Measurements from ENCODE around the gene ZCWPW2.

ZCWPW2 gene

GRCh38 chr3:28335246-28335645, 13.3 kb upstream of the ZCWPW2 start:
- Mint-ChIP-seq H3K27ac (no peak overlapping the region), H3K27me3 (no peaks in the 10 kb centered on the region), H3K4me3 (no peak overlapping the region), H3K36me3 (ENCODE audit: low read depth) (peaks cover 41% of the 10 kb centered on the region), H3K4me1 (ENCODE audit: low read depth) (no peaks in the 10 kb centered on the region), H3K9me3 (no peaks in the 10 kb centered on the region)
- intact Hi-C loops (cut with micrococcal nuclease) = no loop called here

DNA sequence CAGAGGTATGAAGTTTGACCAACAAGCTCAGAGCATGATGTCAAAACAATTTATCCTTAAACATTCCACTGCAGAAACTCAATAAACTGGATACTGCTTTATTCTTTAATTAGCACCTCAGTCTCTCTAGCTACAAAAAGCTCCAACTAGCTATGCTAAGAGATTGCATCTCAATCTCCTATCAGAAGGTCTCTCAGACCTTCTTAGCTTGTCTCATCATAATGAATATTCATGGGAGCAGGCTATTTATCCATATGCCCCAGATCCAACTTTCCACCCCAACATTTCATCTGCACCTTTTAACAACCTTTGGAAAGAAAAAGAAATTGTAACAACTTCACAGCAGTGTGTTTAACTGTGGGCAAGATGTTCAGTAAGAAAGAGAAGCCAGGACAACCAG, 11.3 kb upstream of the ZCWPW2 start:
- peaks cover 6% of the 10 kb centered on the region for H3K4me1 Mint-ChIP-seq (ENCODE audit: low read depth)
- intact Hi-C loops (cut with micrococcal nuclease) = no loop called here
- no peaks in the 10 kb centered on the region for H3K27me3 Mint-ChIP-seq
- peaks cover 32% of the 10 kb centered on the region for H3K36me3 Mint-ChIP-seq (ENCODE audit: low read depth)
- H3K27ac Mint-ChIP-seq = no peak overlapping the region
- H3K4me3 Mint-ChIP-seq = no peak overlapping the region
- no peaks in the 10 kb centered on the region for H3K9me3 Mint-ChIP-seq

GRCh38 chr3:28343144-28343543, 5.4 kb upstream of the ZCWPW2 start:
- intact Hi-C loops (cut with micrococcal nuclease) = no loop called here
- Mint-ChIP-seq H3K9me3 (no peaks in the 10 kb centered on the region), H3K4me1 (ENCODE audit: low read depth) (peaks cover 45% of the 10 kb centered on the region), H3K36me3 (ENCODE audit: low read depth) (peaks cover 14% of the 10 kb centered on the region), H3K4me3 (no peak overlapping the region), H3K27ac (no peak overlapping the region), H3K27me3 (no peaks in the 10 kb centered on the region)

- Mint-ChIP-seq H3K4me3 (no peak overlapping the region), H3K9me3 (no peaks in the 10 kb centered on the region), H3K27me3 (no peaks in the 10 kb centered on the region), H3K36me3 (ENCODE audit: low read depth) (peaks cover 22% of the 10 kb centered on the region), H3K4me1 (ENCODE audit: low read depth) (peaks cover 53% of the 10 kb centered on the region), H3K27ac (no peak overlapping the region)
- intact Hi-C loops (cut with micrococcal nuclease) = no loop called here
These were observed 2.8 kb upstream of the ZCWPW2 start for GRCh38 chr3:28345690-28346089.

- Mint-ChIP-seq H3K27me3 (no peaks in the 10 kb centered on the region), H3K4me3 (peak overlapping the region; percentile 95), H3K4me1 (ENCODE audit: low read depth) (peaks cover 44% of the 10 kb centered on the region), H3K9me3 (peaks cover 11% of the 10 kb centered on the region), H3K27ac (peak overlapping the region; percentile 100), H3K36me3 (ENCODE audit: low read depth) (peaks cover 39% of the 10 kb centered on the region)
- intact Hi-C loops (cut with micrococcal nuclease) = loop anchor here (1.0 to 2.0 kb wide), 2 partner anchors 29 to 103 kb away; no protein-coding TSS in a partner anchor
These were observed 902 bp upstream of the ZCWPW2 start for GRCh38 chr3:28347374-28348264.

- Mint-ChIP-seq H3K4me3 (peak overlapping the region; percentile 95), H3K4me1 (ENCODE audit: low read depth) (peaks cover 39% of the 10 kb centered on the region), H3K36me3 (ENCODE audit: low read depth) (peaks cover 45% of the 10 kb centered on the region), H3K27ac (peak overlapping the region; percentile 100), H3K27me3 (no peaks in the 10 kb centered on the region), H3K9me3 (peaks cover 13% of the 10 kb centered on the region)
- intact Hi-C loops (cut with micrococcal nuclease) = loop anchor here (1.0 to 2.0 kb wide), 2 partner anchors 28 to 103 kb away; no protein-coding TSS in a partner anchor
These were observed 274 bp upstream of the ZCWPW2 start for GRCh38 chr3:28348265-28348628.

- intact Hi-C loops (cut with micrococcal nuclease) = loop anchor here (2.0 kb wide), 1 partner anchor 105 kb away; no protein-coding TSS in a partner anchor
- peaks cover 24% of the 10 kb centered on the region for H3K9me3 Mint-ChIP-seq
- peaks cover 56% of the 10 kb centered on the region for H3K36me3 Mint-ChIP-seq (ENCODE audit: low read depth)
- peaks cover 37% of the 10 kb centered on the region for H3K4me1 Mint-ChIP-seq (ENCODE audit: low read depth)
- peak overlapping the region; percentile 100 for H3K27ac Mint-ChIP-seq
- H3K27me3 Mint-ChIP-seq = no peaks in the 10 kb centered on the region
- H3K4me3 Mint-ChIP-seq = peak overlapping the region; percentile 95
These were observed 1.0 kb downstream of the ZCWPW2 start for GRCh38 chr3:28349469-28350000.

GRCh38 chr3:28376424-28376823, 27.9 kb downstream of the ZCWPW2 start:
- Mint-ChIP-seq H3K36me3 (ENCODE audit: low read depth) (no peaks in the 10 kb centered on the region), H3K4me1 (ENCODE audit: low read depth) (peaks cover 38% of the 10 kb centered on the region), H3K9me3 (peaks cover 27% of the 10 kb centered on the region), H3K27ac (peak overlapping the region; percentile 37), H3K27me3 (peaks cover 3% of the 10 kb centered on the region), H3K4me3 (peak overlapping the region; percentile 13)
- intact Hi-C loops (cut with micrococcal nuclease) = loop anchor here (1.0 kb wide), 1 partner anchor 28 kb away; the partner anchor contains the start of genes AZI2 and ZCWPW2

GRCh38 chr3:28386049-28386448, 37.5 kb downstream of the ZCWPW2 start:
- Mint-ChIP-seq H3K27ac (no peak overlapping the region), H3K27me3 (peaks cover 3% of the 10 kb centered on the region), H3K4me3 (no peak overlapping the region), H3K4me1 (ENCODE audit: low read depth) (peaks cover 5% of the 10 kb centered on the region), H3K9me3 (peaks cover 35% of the 10 kb centered on the region), H3K36me3 (ENCODE audit: low read depth) (no peaks in the 10 kb centered on the region)
- intact Hi-C loops (cut with micrococcal nuclease) = no loop called here

DNA sequence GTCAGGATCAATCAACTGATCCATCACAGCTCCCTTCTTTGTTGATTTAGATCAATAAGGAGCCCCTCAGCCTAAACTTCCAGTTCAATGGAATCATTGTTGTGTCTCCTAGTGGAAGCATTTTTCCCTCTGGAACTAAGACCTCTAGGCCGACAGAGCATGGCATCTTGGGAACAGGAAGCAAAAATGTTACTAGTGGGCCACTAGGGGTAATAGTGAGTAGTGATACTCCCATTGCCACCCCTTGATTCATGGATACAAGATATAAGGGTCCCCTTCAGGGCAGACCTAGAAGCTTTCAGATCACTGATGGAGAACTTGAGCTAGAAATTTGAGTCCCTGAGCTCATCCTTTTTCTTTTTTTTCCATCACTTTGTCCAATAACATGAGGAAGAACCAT, 40.5 kb downstream of the ZCWPW2 start:
- Mint-ChIP-seq H3K9me3 (peaks cover 64% of the 10 kb centered on the region), H3K4me3 (no peak overlapping the region), H3K36me3 (ENCODE audit: low read depth) (no peaks in the 10 kb centered on the region), H3K27ac (no peak overlapping the region), H3K4me1 (ENCODE audit: low read depth) (peaks cover 5% of the 10 kb centered on the region), H3K27me3 (peaks cover 1% of the 10 kb centered on the region)
- intact Hi-C loops (cut with micrococcal nuclease) = no loop called here

DNA sequence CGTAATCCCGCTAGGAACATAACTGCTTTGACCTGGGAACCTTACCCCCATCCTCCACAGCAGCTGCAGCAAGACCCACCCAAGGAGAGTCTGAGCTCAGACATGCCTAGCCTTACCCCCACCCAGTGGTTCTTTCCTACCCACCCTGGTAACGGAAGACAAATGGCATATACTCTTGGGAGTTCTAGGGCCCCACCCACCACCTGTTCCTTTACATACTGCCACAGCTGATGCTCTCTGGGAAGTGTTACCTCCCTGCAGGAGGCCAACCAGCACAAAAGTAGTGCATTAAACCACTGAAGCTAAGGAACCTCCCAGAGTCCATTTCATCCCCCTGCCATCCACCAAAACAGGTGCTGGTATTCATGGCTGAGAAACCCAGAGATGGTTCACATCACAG, 50.7 kb downstream of the ZCWPW2 start:
- Mint-ChIP-seq H3K36me3 (ENCODE audit: low read depth) (no peaks in the 10 kb centered on the region), H3K4me1 (ENCODE audit: low read depth) (no peaks in the 10 kb centered on the region), H3K9me3 (peaks cover 77% of the 10 kb centered on the region)

DNA sequence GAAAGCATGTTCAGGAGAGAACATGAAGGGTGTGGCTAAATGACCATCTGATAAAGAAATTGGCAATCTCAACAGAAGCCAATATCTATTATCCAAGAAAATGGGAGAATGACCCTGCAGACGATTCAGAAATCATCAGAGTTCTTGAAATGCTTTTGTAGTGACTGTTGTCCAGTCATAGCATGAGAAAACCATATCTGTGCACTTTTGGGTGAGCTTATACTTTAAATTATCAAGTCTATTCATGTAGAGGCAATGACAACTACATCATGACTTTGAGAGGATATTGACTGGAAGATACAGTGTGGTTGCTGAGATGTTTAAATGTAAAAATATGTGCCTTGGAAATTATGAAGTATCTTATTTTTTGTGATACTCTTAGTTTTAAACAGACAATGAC, 57.7 kb downstream of the ZCWPW2 start:
- intact Hi-C loops (cut with micrococcal nuclease) = no loop called here
- H3K36me3 Mint-ChIP-seq (ENCODE audit: low read depth) = no peaks in the 10 kb centered on the region
- H3K4me1 Mint-ChIP-seq (ENCODE audit: low read depth) = no peaks in the 10 kb centered on the region

More for the DNA sequence above, 50.7 kb downstream of the ZCWPW2 start:
- intact Hi-C loops (cut with micrococcal nuclease) = no loop called here
- H3K27me3 Mint-ChIP-seq = no peaks in the 10 kb centered on the region
- no peak overlapping the region for H3K27ac Mint-ChIP-seq
- H3K4me3 Mint-ChIP-seq = no peak overlapping the region

GRCh38 chr3:28449398-28449797, 100.9 kb downstream of the ZCWPW2 start:
- Mint-ChIP-seq H3K27ac (no peak overlapping the region), H3K27me3 (no peaks in the 10 kb centered on the region), H3K36me3 (ENCODE audit: low read depth) (no peaks in the 10 kb centered on the region), H3K4me3 (no peak overlapping the region), H3K9me3 (peaks cover 47% of the 10 kb centered on the region), H3K4me1 (ENCODE audit: low read depth) (no peaks in the 10 kb centered on the region)
- intact Hi-C loops (cut with micrococcal nuclease) = no loop called here

More for the DNA sequence above, 57.7 kb downstream of the ZCWPW2 start:
- Mint-ChIP-seq H3K27me3 (no peaks in the 10 kb centered on the region), H3K4me3 (no peak overlapping the region), H3K27ac (no peak overlapping the region), H3K9me3 (peaks cover 50% of the 10 kb centered on the region)

- Mint-ChIP-seq H3K36me3 (ENCODE audit: low read depth) (no peaks in the 10 kb centered on the region), H3K27ac (no peak overlapping the region), H3K27me3 (no peaks in the 10 kb centered on the region), H3K9me3 (peaks cover 44% of the 10 kb centered on the region), H3K4me1 (ENCODE audit: low read depth) (no peaks in the 10 kb centered on the region), H3K4me3 (no peak overlapping the region)
- intact Hi-C loops (cut with micrococcal nuclease) = no loop called here
These were observed 114.3 kb downstream of the ZCWPW2 start for GRCh38 chr3:28462866-28463265.

All from dendritic cell treated with granulocyte-macrophage colony-stimulating factor and Interleukin-4, amounts not matched to agents 40 ng/mL and 50 ng/mL, for 4 days (primary cell).